ENCODE data around the gene MICAL1. TPM values are rescaled to one million over a fixed set of nuclear protein-coding genes. Genes with fewer than 3 reads are reported as not detected.

Gene MICAL1
- total RNA-seq, 1 donor: 26.1 TPM

DNA sequence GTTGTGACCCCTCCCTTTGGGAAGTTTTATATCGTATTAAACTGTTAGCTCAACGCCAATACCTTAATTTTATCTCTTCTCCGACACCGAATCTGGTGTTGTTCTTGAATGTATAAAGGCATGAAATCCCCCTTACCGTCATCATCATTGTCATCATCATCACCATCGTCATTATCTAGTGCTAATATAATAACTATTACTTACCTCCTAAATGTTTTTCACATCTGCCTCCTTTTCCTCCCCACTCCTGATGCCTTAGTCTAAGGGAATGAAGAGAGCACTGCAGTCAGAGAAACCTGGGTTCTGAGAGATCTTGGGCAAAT, 28.1 kb upstream of the MICAL1 start:
- Histone ChIP-seq H3K9me3 (ENCODE audit: low read depth, low read length) (no peaks in the 10 kb centered on the region), H3K4me1 (ENCODE audit: insufficient read depth, low read length) (peaks cover 11% of the 10 kb centered on the region), H3K27me3 (ENCODE audit: insufficient read depth, low read length) (no peaks in the 10 kb centered on the region), H3K79me2 (ENCODE audit: insufficient read depth, low read length) (peaks cover 28% of the 10 kb centered on the region), H3K4me2 (ENCODE audit: insufficient read depth, low read length) (peak overlapping the region; percentile 89), H4K20me1 (ENCODE audit: insufficient read depth, low read length) (no peaks in the 10 kb centered on the region), H3K36me3 (ENCODE audit: insufficient read depth, low read length) (peaks cover 19% of the 10 kb centered on the region), H3K27ac (ENCODE audit: low read depth, low read length) (no peak overlapping the region), H2AFZ (ENCODE audit: low read length) (peak overlapping the region; percentile 85), H3K4me3 (ENCODE audit: insufficient read depth, low read length) (peak overlapping the region; percentile 65)
- DNase-seq (ENCODE audit: insufficient read length, low spot score, missing footprints): no peak
- TF ChIP-seq, protein P1, sequence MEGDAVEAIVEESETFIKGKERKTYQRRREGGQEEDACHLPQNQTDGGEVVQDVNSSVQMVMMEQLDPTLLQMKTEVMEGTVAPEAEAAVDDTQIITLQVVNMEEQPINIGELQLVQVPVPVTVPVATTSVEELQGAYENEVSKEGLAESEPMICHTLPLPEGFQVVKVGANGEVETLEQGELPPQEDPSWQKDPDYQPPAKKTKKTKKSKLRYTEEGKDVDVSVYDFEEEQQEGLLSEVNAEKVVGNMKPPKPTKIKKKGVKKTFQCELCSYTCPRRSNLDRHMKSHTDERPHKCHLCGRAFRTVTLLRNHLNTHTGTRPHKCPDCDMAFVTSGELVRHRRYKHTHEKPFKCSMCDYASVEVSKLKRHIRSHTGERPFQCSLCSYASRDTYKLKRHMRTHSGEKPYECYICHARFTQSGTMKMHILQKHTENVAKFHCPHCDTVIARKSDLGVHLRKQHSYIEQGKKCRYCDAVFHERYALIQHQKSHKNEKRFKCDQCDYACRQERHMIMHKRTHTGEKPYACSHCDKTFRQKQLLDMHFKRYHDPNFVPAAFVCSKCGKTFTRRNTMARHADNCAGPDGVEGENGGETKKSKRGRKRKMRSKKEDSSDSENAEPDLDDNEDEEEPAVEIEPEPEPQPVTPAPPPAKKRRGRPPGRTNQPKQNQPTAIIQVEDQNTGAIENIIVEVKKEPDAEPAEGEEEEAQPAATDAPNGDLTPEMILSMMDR (IDR thresholded peaks at IDR 0.05; ENCODE audit: extremely low read depth, low read depth, low read length): no peak

DNA sequence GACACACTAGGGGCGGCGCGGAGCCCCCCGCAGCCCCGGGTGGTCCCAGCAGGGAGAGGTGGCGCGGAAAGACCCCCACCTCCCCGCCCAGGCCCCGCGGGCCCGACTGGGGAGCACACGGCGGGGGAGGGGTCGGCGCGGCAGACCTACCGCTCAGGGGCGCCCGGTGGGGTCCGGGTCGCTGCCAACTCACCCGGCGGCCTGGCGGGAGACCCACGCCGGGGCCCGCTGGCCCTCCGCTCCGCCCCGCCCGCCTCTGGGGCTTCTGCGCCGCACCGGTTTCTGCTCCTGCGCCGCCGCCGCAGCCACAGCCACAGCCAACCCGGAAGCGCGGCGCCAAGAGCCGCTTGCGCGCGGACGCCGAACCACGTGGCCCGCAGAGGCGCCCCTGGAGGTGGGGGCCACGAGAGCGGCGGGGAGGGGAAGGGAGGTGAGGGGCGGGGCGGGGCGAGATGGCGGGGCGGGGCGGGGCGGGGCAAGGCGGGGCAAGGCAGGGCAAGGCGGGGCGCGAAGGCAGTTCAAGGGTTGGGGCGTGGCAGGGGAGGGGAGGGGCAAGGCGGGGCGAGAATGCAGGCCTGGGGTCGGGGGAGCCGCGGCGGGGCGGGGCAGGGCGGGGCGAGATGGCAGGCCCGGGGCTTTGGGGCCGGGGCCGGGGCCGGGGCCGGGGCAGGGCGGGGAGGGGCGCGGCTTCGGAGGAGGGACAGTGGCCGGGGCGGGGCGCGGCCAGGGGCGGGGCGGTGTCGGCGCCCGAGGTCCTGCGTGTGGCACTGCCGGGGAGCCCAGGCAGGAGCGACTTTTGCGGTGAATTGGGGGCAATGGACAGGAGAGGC, 27.5 kb upstream of the MICAL1 start, which contains the start of gene ZBTB24:
ZBTB24 (minus strand) TSS at position 315 of the 830 bp plus-strand sequence. CDS start 1,193 bp downstream, outside the sequence.
- peak within 1 kb of the TSS; percentile 76 for H3K4me3 ChIP-seq (ENCODE audit: insufficient read depth, low read length)
- peaks cover 19% of the 10 kb centered on the region for H3K36me3 ChIP-seq (ENCODE audit: insufficient read depth, low read length)
- TF ChIP-seq, protein P1 (IDR thresholded peaks at IDR 0.05; ENCODE audit: extremely low read depth, low read depth, low read length): no peak
- H3K4me2 ChIP-seq (ENCODE audit: insufficient read depth, low read length): peak within 1 kb of the TSS; percentile 91
- no peaks in the 10 kb centered on the region for H3K27me3 ChIP-seq (ENCODE audit: insufficient read depth, low read length)
- H3K4me1 ChIP-seq (ENCODE audit: insufficient read depth, low read length): peaks cover 11% of the 10 kb centered on the region
- peaks cover 34% of the 10 kb centered on the region for H3K79me2 ChIP-seq (ENCODE audit: insufficient read depth, low read length)
- no peaks in the 10 kb centered on the region for H4K20me1 ChIP-seq (ENCODE audit: insufficient read depth, low read length)
- peak within 1 kb of the TSS; percentile 85 for H2AFZ ChIP-seq (ENCODE audit: low read length)
- peak; percentile 99 for DNase-seq (ENCODE audit: insufficient read length, low spot score, missing footprints)
- no peaks in the 10 kb centered on the region for H3K9me3 ChIP-seq (ENCODE audit: low read depth, low read length)
- H3K27ac ChIP-seq (ENCODE audit: low read depth, low read length): peak within 1 kb of the TSS; percentile 12

DNA sequence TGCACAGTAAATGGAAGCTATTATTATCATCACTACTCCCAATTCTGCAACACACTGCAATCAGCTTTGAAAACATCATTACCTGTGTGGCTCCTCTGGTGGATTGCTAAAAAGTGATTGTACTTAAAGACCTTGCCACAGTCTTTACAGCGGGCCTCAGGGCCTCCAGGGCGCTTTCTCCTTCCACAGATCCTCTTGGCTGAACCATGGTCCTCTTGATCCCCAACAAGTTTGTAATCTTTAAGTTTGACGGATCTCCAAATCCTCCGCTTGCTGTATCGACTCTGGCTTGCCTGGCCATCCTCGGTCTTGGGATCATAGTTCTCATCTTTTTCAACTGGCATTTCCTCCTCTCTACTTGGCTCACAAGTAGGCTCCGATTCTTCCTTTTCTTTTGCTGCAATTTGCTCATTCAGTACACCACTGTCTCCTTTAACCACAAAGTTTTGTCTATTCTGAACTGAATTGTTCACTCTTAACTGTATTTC, 25.5 kb upstream of the MICAL1 start:
- Histone ChIP-seq H3K79me2 (ENCODE audit: insufficient read depth, low read length) (peaks cover 48% of the 10 kb centered on the region), H3K9me3 (ENCODE audit: low read depth, low read length) (no peaks in the 10 kb centered on the region), H3K27me3 (ENCODE audit: insufficient read depth, low read length) (no peaks in the 10 kb centered on the region), H3K4me1 (ENCODE audit: insufficient read depth, low read length) (peaks cover 11% of the 10 kb centered on the region), H2AFZ (ENCODE audit: low read length) (no peak overlapping the region), H3K36me3 (ENCODE audit: insufficient read depth, low read length) (peaks cover 26% of the 10 kb centered on the region), H3K4me2 (ENCODE audit: insufficient read depth, low read length) (no peak overlapping the region), H3K27ac (ENCODE audit: low read depth, low read length) (no peak overlapping the region), H4K20me1 (ENCODE audit: insufficient read depth, low read length) (peaks cover 2% of the 10 kb centered on the region), H3K4me3 (ENCODE audit: insufficient read depth, low read length) (no peak overlapping the region)
- TF ChIP-seq, protein P1 (IDR thresholded peaks at IDR 0.05; ENCODE audit: extremely low read depth, low read depth, low read length): no peak
- DNase-seq (ENCODE audit: insufficient read length, low spot score, missing footprints): no peak

Measured in osteoblast (primary cell).